Ascending aorta (tissue), 2 donors: ENCODE results near the gene ITSN1. TPM values are rescaled to one million over a fixed set of nuclear protein-coding genes. Genes with fewer than 3 reads are reported as not detected.

Source experiments
- DNase-seq, 2 donors: peaks; one replicate each; pipeline ENCODE4 v3.0.0-alpha.2; 2019; ENCODE audit warnings: low spot score in 2 of 2
- H3K27ac ChIP-seq, 2 donors: fragments of 200-600 bp; sonication (generic); one replicate each; pipeline ENCODE4 v1.5.1; 2016 to 2017; ENCODE audit warnings: mild to moderate bottlenecking in 1 of 2
- H3K27me3 ChIP-seq: fragments of 200-600 bp; sonication (generic); one replicate; pipeline ENCODE4 v1.5.1; 2017
- H3K36me3 ChIP-seq, 2 donors: fragments of 200-600 bp; sonication (generic); one replicate each; pipeline ENCODE4 v1.5.1; 2016
- H3K4me1 ChIP-seq, 2 donors: fragments of 200-600 bp; sonication (generic); one replicate each; pipeline ENCODE4 v1.5.1; 2016 to 2017; ENCODE audit warnings: mild to moderate bottlenecking in 1 of 2
- H3K4me3 ChIP-seq, 2 donors: fragments of 200-600 bp; sonication (generic); one replicate each; pipeline ENCODE4 v1.5.1; 2016 to 2017; ENCODE audit warnings: mild to moderate bottlenecking in 1 of 2
- H3K9me3 ChIP-seq, 2 donors: fragments of 200-600 bp; sonication (generic); one replicate each; pipeline ENCODE4 v1.5.1; 2016
- intact Hi-C: fragments of 100-400 bp; cut with DNase I; formaldehyde crosslinking; loops from one replicate; pipeline ENCODE4 v1.15.1; 2023
- total RNA-seq: library from RNA; depleted of rRNA; stranded (reverse); fragments of >200 nt; gene quantifications from one replicate; pipeline ENCODE4 v1.1.0, GENCODE V29; 2016
- TF ChIP-seq, protein P1 (sequence below), 3 experiments: fragments of 200-600 bp in 2 of 3; fragments of 450-650 bp in 1 of 3; sonication (generic) in 2 of 3; IDR thresholded peaks; one replicate each; pipeline ENCODE4 v1.5.1; 2016 to 2019; ENCODE audit warnings: antibody characterized with exemption in 3 of 3, mild to moderate bottlenecking in 1 of 3, moderate library complexity in 1 of 3

ITSN1 gene
- total RNA-seq, 1 donor from 2014 or later: 95.0 TPM

DNA sequence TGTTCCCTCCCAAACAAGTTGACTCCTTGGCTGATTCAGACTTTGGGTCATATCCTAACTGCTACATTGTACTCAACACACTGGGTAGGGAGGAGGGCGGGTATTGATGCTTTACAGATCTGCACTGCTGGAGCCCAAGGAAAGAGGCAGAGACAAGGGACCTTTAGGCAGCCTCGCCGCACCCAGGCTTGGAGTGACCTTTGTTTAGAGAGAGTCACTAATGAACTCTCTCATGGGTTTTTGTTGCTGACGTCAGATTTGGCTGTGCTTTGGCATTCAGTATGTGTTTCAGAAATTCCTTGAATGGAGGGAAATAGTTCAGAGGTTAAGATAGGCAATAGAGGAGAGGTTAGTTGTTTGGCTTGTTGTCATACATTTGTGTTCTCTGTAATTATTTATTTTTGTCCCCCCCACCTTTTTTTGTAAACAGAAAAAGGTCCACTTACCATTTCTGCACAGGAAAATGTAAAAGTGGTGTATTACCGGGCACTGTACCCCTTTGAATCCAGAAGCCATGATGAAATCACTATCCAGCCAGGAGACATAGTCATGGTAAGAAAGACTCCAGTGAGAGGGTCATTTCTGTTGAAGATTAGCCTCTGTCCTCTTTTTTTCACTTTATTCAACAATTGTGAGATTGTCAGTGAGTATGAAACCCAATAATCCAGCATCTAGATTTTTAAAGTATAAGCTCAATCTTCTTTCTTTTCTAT, 157.2 kb downstream of the ITSN1 start:
- Histone ChIP-seq H3K27ac (peak overlapping the region in 1 of 2 donors; percentile 5), H3K4me1 (peaks cover 0 to 12% of the 10 kb centered on the region in 2 donors)
- DNase-seq: no peak

DNA sequence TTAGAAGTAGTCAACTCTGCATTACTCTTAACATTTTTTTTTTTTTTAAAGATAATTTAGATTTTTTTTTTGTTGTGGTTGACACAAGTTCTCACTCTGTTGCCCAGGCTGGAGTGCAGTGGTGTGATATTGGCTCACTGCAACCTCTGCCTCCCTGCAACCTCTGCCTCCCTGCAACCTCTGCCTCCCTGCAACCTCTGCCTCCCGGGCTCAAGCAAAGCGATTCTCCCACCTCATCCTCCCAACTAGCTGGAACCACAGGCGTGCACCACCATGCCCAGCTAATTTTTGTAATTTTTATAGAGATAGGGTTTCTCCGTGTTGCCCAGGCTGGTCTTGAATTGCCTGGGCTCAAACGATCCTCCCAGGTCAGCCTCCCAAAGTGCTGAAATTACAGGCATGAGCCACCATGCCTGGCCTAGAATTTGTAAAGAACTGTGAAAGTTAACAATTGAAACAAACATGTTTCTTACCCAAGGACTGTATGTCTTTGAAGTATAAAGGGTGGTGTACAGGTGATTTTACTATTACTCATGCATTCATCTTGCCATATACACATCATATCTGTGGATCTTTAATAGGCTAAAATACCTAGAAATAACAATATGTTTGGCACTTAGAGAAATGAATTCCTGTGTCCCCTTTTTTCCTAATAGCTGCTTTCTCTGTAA, 158.6 kb downstream of the ITSN1 start:
- intact Hi-C loops: loop anchor here (5.0 kb wide), 1 partner anchor 39 kb away; no protein-coding TSS in a partner anchor

More for the DNA sequence above, 157.2 kb downstream of the ITSN1 start:
- H3K27me3 ChIP-seq: no peaks in the 10 kb centered on the region
- H3K9me3 ChIP-seq: no peaks in the 10 kb centered on the region
- TF ChIP-seq, protein P1, sequence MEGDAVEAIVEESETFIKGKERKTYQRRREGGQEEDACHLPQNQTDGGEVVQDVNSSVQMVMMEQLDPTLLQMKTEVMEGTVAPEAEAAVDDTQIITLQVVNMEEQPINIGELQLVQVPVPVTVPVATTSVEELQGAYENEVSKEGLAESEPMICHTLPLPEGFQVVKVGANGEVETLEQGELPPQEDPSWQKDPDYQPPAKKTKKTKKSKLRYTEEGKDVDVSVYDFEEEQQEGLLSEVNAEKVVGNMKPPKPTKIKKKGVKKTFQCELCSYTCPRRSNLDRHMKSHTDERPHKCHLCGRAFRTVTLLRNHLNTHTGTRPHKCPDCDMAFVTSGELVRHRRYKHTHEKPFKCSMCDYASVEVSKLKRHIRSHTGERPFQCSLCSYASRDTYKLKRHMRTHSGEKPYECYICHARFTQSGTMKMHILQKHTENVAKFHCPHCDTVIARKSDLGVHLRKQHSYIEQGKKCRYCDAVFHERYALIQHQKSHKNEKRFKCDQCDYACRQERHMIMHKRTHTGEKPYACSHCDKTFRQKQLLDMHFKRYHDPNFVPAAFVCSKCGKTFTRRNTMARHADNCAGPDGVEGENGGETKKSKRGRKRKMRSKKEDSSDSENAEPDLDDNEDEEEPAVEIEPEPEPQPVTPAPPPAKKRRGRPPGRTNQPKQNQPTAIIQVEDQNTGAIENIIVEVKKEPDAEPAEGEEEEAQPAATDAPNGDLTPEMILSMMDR (IDR thresholded peaks at IDR 0.05): no peak
- no peak overlapping the region for H3K4me3 ChIP-seq
- peaks cover 12 to 18% of the 10 kb centered on the region in 2 donors for H3K36me3 ChIP-seq
- intact Hi-C loops: loop anchor here (5.0 kb wide), 1 partner anchor 37 kb away; no protein-coding TSS in a partner anchor

DNA sequence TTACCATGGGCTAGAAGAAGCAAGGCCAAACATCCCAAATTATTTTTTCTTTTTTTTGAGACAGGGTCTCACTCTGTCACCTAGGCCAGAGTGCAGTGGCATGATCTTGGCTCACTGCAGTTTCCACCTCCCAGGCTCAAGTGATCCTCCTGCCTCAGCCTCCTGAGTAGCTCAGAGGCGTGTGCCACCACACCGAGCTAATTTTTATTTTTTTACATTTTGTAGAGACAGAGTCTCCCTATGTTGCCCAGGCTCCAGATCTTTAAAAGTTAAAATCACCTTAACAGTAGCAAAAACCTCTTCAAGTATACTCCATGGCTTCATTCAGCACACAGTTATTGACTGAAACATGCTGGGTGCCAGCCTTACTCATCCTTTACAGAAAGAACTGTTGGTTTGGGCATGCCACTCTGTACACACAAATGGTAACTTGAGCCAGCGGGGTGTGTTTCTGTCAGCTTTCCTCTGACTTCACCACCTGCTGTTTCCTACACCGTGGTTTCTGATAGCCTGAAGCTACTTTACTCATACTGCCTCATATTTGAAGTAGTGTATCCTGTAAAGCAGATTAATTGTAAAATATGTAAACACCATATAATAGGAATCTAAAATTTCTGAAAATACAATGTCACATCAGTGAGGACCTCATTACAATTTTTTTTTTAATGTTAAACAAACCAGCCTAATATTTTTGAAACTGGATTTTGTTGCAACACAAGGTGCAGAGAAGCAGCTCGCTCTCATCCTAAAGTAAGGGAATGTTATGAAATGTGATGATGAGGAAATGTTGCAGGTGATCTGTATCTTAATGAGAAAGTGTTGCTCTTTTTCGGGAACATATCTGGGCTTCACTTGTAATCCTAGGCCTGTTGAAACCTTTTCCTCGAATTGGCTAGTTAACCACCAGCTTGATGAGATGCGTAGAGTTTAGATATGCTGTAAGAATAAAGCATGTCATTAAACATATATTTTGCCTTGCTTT, 159.4 kb downstream of the ITSN1 start:
- H3K4me3 ChIP-seq: no peak overlapping the region
- peaks cover 7 to 9% of the 10 kb centered on the region in 2 donors for H3K36me3 ChIP-seq
- peak overlapping the region; percentile 52 to 58 for H3K27ac ChIP-seq
- H3K4me1 ChIP-seq: peaks cover 0 to 12% of the 10 kb centered on the region in 2 donors
- intact Hi-C loops: loop anchor here (5.0 kb wide), 1 partner anchor 39 kb away; no protein-coding TSS in a partner anchor
- no peaks in the 10 kb centered on the region for H3K9me3 ChIP-seq
- no peaks in the 10 kb centered on the region for H3K27me3 ChIP-seq
- TF ChIP-seq, protein P1 (IDR thresholded peaks at IDR 0.05): no peak
- DNase-seq: no peak

More for the DNA sequence above, 158.6 kb downstream of the ITSN1 start:
- no peak for DNase-seq
- Histone ChIP-seq H3K4me1 (peaks cover 0 to 12% of the 10 kb centered on the region in 2 donors), H3K36me3 (peaks cover 7 to 9% of the 10 kb centered on the region in 2 donors), H3K27ac (peak overlapping the region; percentile 52 to 58), H3K9me3 (no peaks in the 10 kb centered on the region), H3K27me3 (no peaks in the 10 kb centered on the region), H3K4me3 (no peak overlapping the region)
- TF ChIP-seq, protein P1 (IDR thresholded peaks at IDR 0.05): no peak

DNA sequence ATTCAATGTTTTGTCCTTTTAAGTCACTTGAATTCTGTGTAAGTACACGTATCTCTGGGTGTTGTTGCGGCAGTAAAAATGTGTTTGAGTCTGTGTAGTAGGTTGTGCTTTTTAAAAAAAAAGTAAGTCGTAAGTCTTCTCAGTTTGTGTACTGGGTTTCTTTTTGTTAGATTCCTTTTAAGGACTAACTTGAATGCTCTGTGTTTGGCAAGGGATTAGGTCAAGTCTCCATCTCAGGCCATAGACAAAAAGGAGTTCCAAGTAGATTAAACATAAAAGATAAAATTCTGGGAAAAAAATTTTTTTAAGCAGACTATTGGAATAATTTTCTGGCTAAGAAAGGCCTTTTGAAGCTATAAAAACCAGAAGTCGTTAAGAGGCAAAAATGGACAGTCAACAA, 160.2 kb downstream of the ITSN1 start:
- no peak for DNase-seq
- intact Hi-C loops: loop anchor here (5.0 kb wide), 1 partner anchor 40 kb away; no protein-coding TSS in a partner anchor
- peaks cover 0 to 12% of the 10 kb centered on the region in 2 donors for H3K4me1 ChIP-seq
- no peaks in the 10 kb centered on the region for H3K9me3 ChIP-seq
- TF ChIP-seq, protein P1 (IDR thresholded peaks at IDR 0.05): no peak
- H3K27me3 ChIP-seq: no peaks in the 10 kb centered on the region
- peak overlapping the region; percentile 52 to 58 for H3K27ac ChIP-seq
- H3K36me3 ChIP-seq: peaks cover 3 to 5% of the 10 kb centered on the region in 2 donors
- H3K4me3 ChIP-seq: no peak overlapping the region
